PC-3 (cell line): ENCODE results near the gene ZBTB21. TPM values are rescaled to one million over a fixed set of nuclear protein-coding genes. Genes with fewer than 3 reads are reported as not detected.

Experiments used
- ATAC-seq: fragments of 200-7000 bp; cut with Tn5 transposase; 2 replicates; pipeline ENCODE4 v1.9.1; 2020; ENCODE audit warnings: mild to moderate bottlenecking, moderate library complexity
- BruUV-seq: library from RNA; stranded (reverse); fragments of 400-500 nt; replicated peaks from 2 replicates; lab custom pipeline; 2021; lab: Mats Ljungman, UMichigan
- CTCF ChIA-PET: fragments of 300-600 bp; sonication (Branson Sonifier 250); formaldehyde crosslinking; loops from one replicate; lab custom pipeline; 2022; ENCODE audit warnings: antibody characterized with exemption; lab: Charles Lee
- POLR2A ChIA-PET: fragments of 300-600 bp; sonication (Branson Sonifier 250); formaldehyde crosslinking; loops from one replicate; lab custom pipeline; 2022; ENCODE audit warnings: antibody characterized with exemption; ENCODE audit not compliant: unreplicated experiment; lab: Charles Lee
- DNase-seq: peaks from one replicate; pipeline ENCODE4 v3.0.0-alpha.2; 2015
- H2AFZ ChIP-seq: fragments of 300-600 bp; sonication (generic); 2 replicates; pipeline ENCODE4 v1.6.0; 2016; ENCODE audit warnings: antibody characterized with exemption, low read length
- H3F3A ChIP-seq: fragments of 300-600 bp; sonication (generic); one replicate; pipeline ENCODE4 v1.6.0; 2017; ENCODE audit warnings: antibody characterized with exemption, low read length, control low read depth, mild to moderate bottlenecking; ENCODE audit not compliant: unreplicated experiment
- H3K27ac ChIP-seq: fragments of 300-600 bp; sonication (generic); 2 replicates; pipeline ENCODE4 v1.5.1; 2016; ENCODE audit warnings: mild to moderate bottlenecking, low read length
- H3K27me3 ChIP-seq: fragments of 300-600 bp; sonication (generic); 2 replicates; pipeline ENCODE4 v1.6.1; 2016; ENCODE audit warnings: low read length, mixed read lengths
- H3K36me3 ChIP-seq: fragments of 300-600 bp; sonication (generic); 2 replicates; pipeline ENCODE4 v1.6.1; 2016; ENCODE audit warnings: low read depth, mixed run types, low read length, mixed read lengths
- H3K4me1 ChIP-seq: fragments of 300-600 bp; sonication (generic); 2 replicates; pipeline ENCODE4 v1.5.1; 2016; ENCODE audit warnings: low read length; ENCODE audit not compliant: insufficient read depth
- H3K4me2 ChIP-seq: fragments of 300-600 bp; sonication (generic); 2 replicates; pipeline ENCODE4 v1.6.0; 2016; ENCODE audit warnings: low read length
- H3K4me3 ChIP-seq: fragments of 300-600 bp; sonication (generic); 2 replicates; pipeline ENCODE4 v1.5.1; 2016; ENCODE audit warnings: mild to moderate bottlenecking, low read length, mixed read lengths
- H3K79me2 ChIP-seq: fragments of 300-600 bp; sonication (generic); 2 replicates; pipeline ENCODE4 v1.6.1; 2017; ENCODE audit warnings: low read length, mixed read lengths
- H3K9ac ChIP-seq: fragments of 300-600 bp; sonication (generic); 2 replicates; pipeline ENCODE4 v1.6.0; 2016; ENCODE audit warnings: mild to moderate bottlenecking, low read length
- H3K9me2 ChIP-seq: fragments of 300-600 bp; sonication (generic); replicated peaks from 2 replicates; pipeline ENCODE4 v1.6.1; 2016; ENCODE audit warnings: mixed run types, low read length, mixed read lengths
- H3K9me3 ChIP-seq: fragments of 300-600 bp; sonication (generic); 2 replicates; pipeline ENCODE4 v1.6.1; 2016; ENCODE audit warnings: low read length, mixed read lengths
- H4K20me1 ChIP-seq: fragments of 300-600 bp; sonication (generic); 2 replicates; pipeline ENCODE4 v1.6.1; 2016; ENCODE audit warnings: low read length, mixed read lengths
- EZH2 ChIP-seq: fragments of 300-600 bp; sonication (generic); IDR thresholded peaks from one replicate; pipeline ENCODE4 v1.6.1; 2017; ENCODE audit warnings: antibody characterized with exemption, mild to moderate bottlenecking, low read length; ENCODE audit not compliant: unreplicated experiment
- EZH2phosphoT487 ChIP-seq: fragments of 300-600 bp; sonication (generic); IDR thresholded peaks from 2 replicates; pipeline ENCODE4 v1.6.1; 2018; ENCODE audit warnings: mild to moderate bottlenecking, antibody characterized with exemption, low read length, borderline replicate concordance
- intact Hi-C: fragments of 100-400 bp; cut with micrococcal nuclease; formaldehyde crosslinking; loops from 2 replicates; pipeline ENCODE4 v1.9.0; 2023
- total RNA-seq: library from RNA; depleted of rRNA; stranded (reverse); fragments of >200 nt; gene quantifications from 2 replicates; pipeline ENCODE4 v1.2.3, GENCODE V29; 2014
- TF ChIP-seq, protein P1 (sequence below): fragments of 300-600 bp; sonication (generic); conservative IDR thresholded peaks from 2 replicates; pipeline ENCODE4 v1.5.1; 2017; ENCODE audit warnings: antibody characterized with exemption, low read depth, mild to moderate bottlenecking, low read length

ZBTB21 gene
- total RNA-seq, 1 experiment from 2014 or later: 8.1 TPM

DNA sequence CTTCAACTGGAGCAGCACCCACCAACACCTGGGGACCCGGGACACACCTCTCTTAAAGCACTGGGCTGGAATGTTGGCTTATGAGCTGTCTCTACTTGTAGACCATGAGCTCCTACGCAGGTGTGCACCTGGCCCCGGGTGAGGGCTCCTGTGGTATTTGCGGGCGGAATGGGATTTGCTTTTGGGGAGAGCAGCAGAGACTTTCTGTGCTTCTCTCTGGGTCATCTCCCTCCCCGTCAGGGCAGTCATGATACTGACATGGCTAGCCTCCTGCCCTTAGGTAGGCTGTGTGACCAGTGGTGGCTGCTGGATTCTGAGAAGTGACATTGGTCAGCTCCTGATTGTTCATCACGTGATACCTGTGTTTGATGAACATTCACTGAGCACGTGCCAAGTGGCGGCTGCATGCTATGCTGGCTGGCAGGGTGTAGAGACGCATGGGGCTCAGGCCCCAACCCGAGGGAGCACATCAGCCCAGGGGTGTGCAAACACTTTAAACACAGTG is 9.0 kb upstream of the ZBTB21 start:
- H3K36me3 ChIP-seq: no peaks in the 10 kb centered on the region
- H3K27me3 ChIP-seq: no peaks in the 10 kb centered on the region
- H3K27ac ChIP-seq: no peak overlapping the region
- ATAC-seq (no peak), DNase-seq (no peak)
- H3K9me2 ChIP-seq: no peaks in the 10 kb centered on the region
- intact Hi-C loops: no loop called here
- no TSS peak for BruUV-seq
- no peaks in the 10 kb centered on the region for H4K20me1 ChIP-seq
- H3K9me3 ChIP-seq: no peaks in the 10 kb centered on the region
- H3K4me3 ChIP-seq: no peak overlapping the region
- ChIA-PET CTCF (no interaction called here), POLR2A (no interaction called here)
- no peak overlapping the region for H3K4me2 ChIP-seq
- no peaks in the 10 kb centered on the region for H3F3A ChIP-seq
- H3K79me2 ChIP-seq: no peaks in the 10 kb centered on the region
- H3K4me1 ChIP-seq: no peaks in the 10 kb centered on the region
- H2AFZ ChIP-seq: no peak overlapping the region
- TF ChIP-seq, protein P1, sequence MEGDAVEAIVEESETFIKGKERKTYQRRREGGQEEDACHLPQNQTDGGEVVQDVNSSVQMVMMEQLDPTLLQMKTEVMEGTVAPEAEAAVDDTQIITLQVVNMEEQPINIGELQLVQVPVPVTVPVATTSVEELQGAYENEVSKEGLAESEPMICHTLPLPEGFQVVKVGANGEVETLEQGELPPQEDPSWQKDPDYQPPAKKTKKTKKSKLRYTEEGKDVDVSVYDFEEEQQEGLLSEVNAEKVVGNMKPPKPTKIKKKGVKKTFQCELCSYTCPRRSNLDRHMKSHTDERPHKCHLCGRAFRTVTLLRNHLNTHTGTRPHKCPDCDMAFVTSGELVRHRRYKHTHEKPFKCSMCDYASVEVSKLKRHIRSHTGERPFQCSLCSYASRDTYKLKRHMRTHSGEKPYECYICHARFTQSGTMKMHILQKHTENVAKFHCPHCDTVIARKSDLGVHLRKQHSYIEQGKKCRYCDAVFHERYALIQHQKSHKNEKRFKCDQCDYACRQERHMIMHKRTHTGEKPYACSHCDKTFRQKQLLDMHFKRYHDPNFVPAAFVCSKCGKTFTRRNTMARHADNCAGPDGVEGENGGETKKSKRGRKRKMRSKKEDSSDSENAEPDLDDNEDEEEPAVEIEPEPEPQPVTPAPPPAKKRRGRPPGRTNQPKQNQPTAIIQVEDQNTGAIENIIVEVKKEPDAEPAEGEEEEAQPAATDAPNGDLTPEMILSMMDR: no peak
- no peak for TF ChIP-seq EZH2
- no peak for TF ChIP-seq EZH2phosphoT487
- no peak overlapping the region for H3K9ac ChIP-seq

DNA sequence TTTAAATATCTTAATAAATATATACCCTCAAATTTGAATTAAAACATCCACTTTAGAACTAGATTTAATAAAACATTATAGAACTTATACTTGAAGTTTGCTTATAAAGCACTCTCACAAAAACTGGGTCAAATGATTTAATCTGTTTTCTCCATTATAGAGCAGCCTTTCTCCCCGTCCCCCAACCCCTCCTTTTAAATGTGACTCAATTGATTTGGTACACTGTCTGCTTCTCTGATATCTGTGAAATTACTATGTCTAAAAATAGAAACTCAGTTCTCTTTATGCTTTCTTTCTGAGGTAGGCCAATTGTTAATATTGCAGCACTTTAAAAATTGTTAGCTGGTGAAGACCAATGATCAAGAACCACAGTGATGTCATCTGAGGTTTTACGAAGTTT is 6.9 kb upstream of the ZBTB21 start:
- Histone ChIP-seq H3K27me3 (no peaks in the 10 kb centered on the region), H2AFZ (no peak overlapping the region), H3K27ac (no peak overlapping the region), H3K9me2 (no peaks in the 10 kb centered on the region), H3K9ac (no peak overlapping the region), H4K20me1 (no peaks in the 10 kb centered on the region), H3K36me3 (no peaks in the 10 kb centered on the region), H3K4me2 (no peak overlapping the region), H3K4me1 (peaks cover 10% of the 10 kb centered on the region), H3K4me3 (no peak overlapping the region), H3F3A (no peaks in the 10 kb centered on the region), H3K79me2 (no peaks in the 10 kb centered on the region), H3K9me3 (no peaks in the 10 kb centered on the region)
- DNase-seq (no peak), ATAC-seq (no peak)
- TF ChIP-seq, protein P1: no peak
- TF ChIP-seq EZH2: no peak
- TF ChIP-seq EZH2phosphoT487: no peak
- CTCF ChIA-PET: no interaction called here
- intact Hi-C loops: no loop called here
- POLR2A ChIA-PET: no interaction called here
- no TSS peak for BruUV-seq

DNA sequence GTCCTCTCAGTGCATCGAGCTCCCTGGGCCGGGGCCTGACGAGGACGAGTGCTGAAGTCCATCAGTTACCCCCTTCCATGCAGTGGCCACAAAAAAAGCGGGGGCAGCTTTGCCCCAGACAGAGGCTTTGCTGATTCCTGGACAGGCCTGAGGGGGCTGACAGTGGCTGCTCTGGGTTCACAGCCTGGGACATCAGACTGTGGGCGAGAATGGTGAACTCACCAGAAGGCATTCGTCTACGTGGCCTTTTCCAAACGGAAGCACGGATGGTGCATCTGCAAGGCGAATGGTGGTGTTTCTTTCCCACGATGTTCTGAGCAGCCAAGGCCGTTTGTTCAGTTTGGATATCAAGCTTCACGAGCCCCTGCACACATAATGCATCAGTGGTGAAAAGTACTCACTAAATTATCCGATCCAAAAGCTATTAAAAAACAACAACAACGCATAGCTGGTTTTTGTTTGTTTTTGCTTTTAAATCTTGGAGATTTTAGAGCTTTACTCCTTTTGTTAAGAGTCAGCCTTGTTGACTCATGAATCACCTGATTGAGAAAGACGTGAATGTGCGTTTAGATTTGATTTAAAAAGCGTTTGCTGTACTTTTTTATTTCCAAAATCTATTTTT is 6.3 kb upstream of the ZBTB21 start:
- no peak overlapping the region for H2AFZ ChIP-seq
- no TSS peak for BruUV-seq
- H3K36me3 ChIP-seq: no peaks in the 10 kb centered on the region
- no peak overlapping the region for H3K9ac ChIP-seq
- H4K20me1 ChIP-seq: no peaks in the 10 kb centered on the region
- no peak overlapping the region for H3K4me3 ChIP-seq
- peaks cover 5% of the 10 kb centered on the region; the same call in 1 of the 2 replicates for H3K79me2 ChIP-seq
- peaks cover 15% of the 10 kb centered on the region for H3K4me1 ChIP-seq
- ATAC-seq (no peak), DNase-seq (peak; percentile 9)
- no peak overlapping the region for H3K4me2 ChIP-seq
- no peaks in the 10 kb centered on the region for H3K9me3 ChIP-seq
- intact Hi-C loops: no loop called here
- TF ChIP-seq, protein P1: no peak
- TF ChIP-seq EZH2: no peak
- no peaks in the 10 kb centered on the region for H3K27me3 ChIP-seq
- no peaks in the 10 kb centered on the region for H3K9me2 ChIP-seq
- ChIA-PET CTCF (no interaction called here), POLR2A (no interaction called here)
- H3K27ac ChIP-seq: no peak overlapping the region
- H3F3A ChIP-seq: no peaks in the 10 kb centered on the region
